ENCODE results near the gene CBLL1. TPM values are rescaled to one million over a fixed set of nuclear protein-coding genes. Genes with fewer than 3 reads are reported as not detected.

The CBLL1 gene
- total RNA-seq, 1 experiment from 2014 or later, result 39.1 TPM

- no peaks in the 10 kb centered on the region for H3K9me3 ChIP-seq
- H3K36me3 ChIP-seq (ENCODE audit: control insufficient read depth, insufficient read depth, low read length), result no peaks in the 10 kb centered on the region
- TF ChIP-seq CTCF (IDR thresholded peaks at IDR 0.05; ENCODE audit: insufficient read depth in 1 of 2, low read depth in 1 of 2, low read length in 1 of 2, severe bottlenecking in 1 of 2, unreplicated experiment in 1 of 2), result no peak
- DNase-seq, result no peak
- H3K4me3 ChIP-seq (ENCODE audit: low read depth, low read length), result no peak overlapping the region
- H3K9me3 Mint-ChIP-seq (ENCODE audit: unreplicated experiment), result no peaks in the 10 kb centered on the region
- H3K4me3 Mint-ChIP-seq (ENCODE audit: unreplicated experiment), result no peak overlapping the region
- no peaks in the 10 kb centered on the region for H3K4me1 Mint-ChIP-seq (ENCODE audit: low read depth, unreplicated experiment)
- H3K27ac Mint-ChIP-seq (ENCODE audit: unreplicated experiment), result no peak overlapping the region
- intact Hi-C loops (cut with micrococcal nuclease; ENCODE audit: unreplicated experiment), result no loop called here
- CTCF ChIA-PET, result interaction anchor here (0.6 kb wide), 1 partner anchor 300 kb away, joined by 5 read pairs; no protein-coding TSS in a partner anchor
- H3K27me3 Mint-ChIP-seq (ENCODE audit: insufficient read depth, unreplicated experiment), result no peaks in the 10 kb centered on the region
- no peaks in the 10 kb centered on the region for H3K27me3 ChIP-seq (replicated peaks; ENCODE audit: control insufficient read depth, insufficient read depth, low read length)
- H3K36me3 Mint-ChIP-seq (ENCODE audit: insufficient read depth, unreplicated experiment), result no peaks in the 10 kb centered on the region
- POLR2A ChIA-PET, result no interaction called here
- H3K4me1 ChIP-seq, result no peaks in the 10 kb centered on the region
- no TSS peak for BruUV-seq (replicated peaks)
These were observed 44.3 kb downstream of the CBLL1 start for GRCh38 chr7:107788216-107788615.

- H3K4me1 Mint-ChIP-seq (ENCODE audit: low read depth, unreplicated experiment), result no peaks in the 10 kb centered on the region
- no peaks in the 10 kb centered on the region for H3K27me3 Mint-ChIP-seq (ENCODE audit: insufficient read depth, unreplicated experiment)
- no peak overlapping the region for H3K4me3 Mint-ChIP-seq (ENCODE audit: unreplicated experiment)
- Histone ChIP-seq H3K4me3 (ENCODE audit: low read depth, low read length) (no peak overlapping the region), H3K36me3 (ENCODE audit: control insufficient read depth, insufficient read depth, low read length) (no peaks in the 10 kb centered on the region), H3K4me1 (no peaks in the 10 kb centered on the region), H3K27me3 (replicated peaks; ENCODE audit: control insufficient read depth, insufficient read depth, low read length) (no peaks in the 10 kb centered on the region), H3K9me3 (no peaks in the 10 kb centered on the region)
- ChIA-PET CTCF (interaction anchor here (0.6 kb wide), 1 partner anchor 299 kb away, joined by 5 read pairs; no protein-coding TSS in a partner anchor), POLR2A (no interaction called here)
- BruUV-seq (replicated peaks), result no TSS peak
- intact Hi-C loops (cut with micrococcal nuclease; ENCODE audit: unreplicated experiment), result no loop called here
- DNase-seq, result no peak
- H3K27ac Mint-ChIP-seq (ENCODE audit: unreplicated experiment), result no peak overlapping the region
- H3K9me3 Mint-ChIP-seq (ENCODE audit: unreplicated experiment), result no peaks in the 10 kb centered on the region
- no peaks in the 10 kb centered on the region for H3K36me3 Mint-ChIP-seq (ENCODE audit: insufficient read depth, unreplicated experiment)
- no peak for TF ChIP-seq CTCF (IDR thresholded peaks at IDR 0.05; ENCODE audit: insufficient read depth in 1 of 2, low read depth in 1 of 2, low read length in 1 of 2, severe bottlenecking in 1 of 2, unreplicated experiment in 1 of 2)
These were observed 44.7 kb downstream of the CBLL1 start for GRCh38 chr7:107788662-107789061.

- intact Hi-C loops (cut with micrococcal nuclease; ENCODE audit: unreplicated experiment), result no loop called here
- no peaks in the 10 kb centered on the region for H3K27me3 ChIP-seq (replicated peaks; ENCODE audit: control insufficient read depth, insufficient read depth, low read length)
- BruUV-seq (replicated peaks), result no TSS peak
- H3K4me3 ChIP-seq (ENCODE audit: low read depth, low read length), result no peak overlapping the region
- H3K27me3 Mint-ChIP-seq (ENCODE audit: insufficient read depth, unreplicated experiment), result no peaks in the 10 kb centered on the region
- no peak for DNase-seq
- no peaks in the 10 kb centered on the region for H3K9me3 Mint-ChIP-seq (ENCODE audit: unreplicated experiment)
- CTCF ChIA-PET, result no interaction called here
- no peaks in the 10 kb centered on the region for H3K36me3 ChIP-seq (ENCODE audit: control insufficient read depth, insufficient read depth, low read length)
- no peak for TF ChIP-seq CTCF (IDR thresholded peaks at IDR 0.05; ENCODE audit: insufficient read depth in 1 of 2, low read depth in 1 of 2, low read length in 1 of 2, severe bottlenecking in 1 of 2, unreplicated experiment in 1 of 2)
- no peaks in the 10 kb centered on the region for H3K36me3 Mint-ChIP-seq (ENCODE audit: insufficient read depth, unreplicated experiment)
- H3K4me3 Mint-ChIP-seq (ENCODE audit: unreplicated experiment), result no peak overlapping the region
- no peaks in the 10 kb centered on the region for H3K9me3 ChIP-seq
- H3K4me1 ChIP-seq, result no peaks in the 10 kb centered on the region
- no peak overlapping the region for H3K27ac Mint-ChIP-seq (ENCODE audit: unreplicated experiment)
- no peaks in the 10 kb centered on the region for H3K4me1 Mint-ChIP-seq (ENCODE audit: low read depth, unreplicated experiment)
- POLR2A ChIA-PET, result no interaction called here
These were observed 45.7 kb downstream of the CBLL1 start for GRCh38 chr7:107789647-107790046.
